Measurements from ENCODE around the gene TCF3. TPM values are rescaled to one million over a fixed set of nuclear protein-coding genes. Genes with fewer than 3 reads are reported as not detected.

TCF3 gene
- total and polyA plus RNA-seq, 10 of the 15 experiments (the other 5 are each of a cell fraction or from before 2014, with no cell fraction given), result 6.7 to 282 (median 70.7) TPM

DNA sequence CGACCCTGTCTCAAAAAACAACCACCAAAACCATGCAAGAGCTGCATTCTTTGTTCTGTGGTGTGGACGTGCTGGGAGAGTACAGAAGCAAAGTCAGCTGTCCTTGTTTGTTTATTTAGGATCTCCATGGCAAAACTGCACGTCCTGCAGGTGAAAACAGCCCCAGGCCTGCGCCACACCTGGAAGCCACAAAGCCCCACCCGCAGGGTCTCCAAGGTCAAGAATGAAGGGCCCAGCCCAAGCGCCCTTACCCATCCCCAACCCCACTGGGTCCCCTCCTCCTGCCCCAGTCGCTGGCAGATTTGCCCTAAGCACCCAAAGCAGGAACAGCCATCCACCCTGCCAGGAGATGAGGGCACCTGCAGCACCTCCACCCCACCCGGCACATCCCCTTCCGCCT lies 70.2 kb downstream of the TCF3 start:
- intact Hi-C loops (cut with micrococcal nuclease; ENCODE audit: unreplicated experiment) (no loop called here), in situ Hi-C loops (cut with MboI) (no loop called here)
- Histone ChIP-seq H3K36me3 (ENCODE audit: control insufficient read depth in 2 of 2, insufficient read depth in 2 of 2, low read length in 1 of 2) (peaks cover 9 to 21% of the 10 kb centered on the region in 2 experiments), H2AFZ (ENCODE audit: control insufficient read depth, low read depth, low read length) (no peak overlapping the region), H3K9me3 (replicated peaks; ENCODE audit: control insufficient read depth, insufficient read depth, low read length) (no peaks in the 10 kb centered on the region), H3K79me2 (ENCODE audit: control insufficient read depth, insufficient read depth, low read length) (peaks cover 9% of the 10 kb centered on the region), H3K27ac (ENCODE audit: control insufficient read depth, insufficient read depth) (no peak overlapping the region), H3K4me3 (no peak overlapping the region), H4K20me1 (ENCODE audit: control insufficient read depth, insufficient read depth) (no peaks in the 10 kb centered on the region), H3K4me2 (ENCODE audit: control insufficient read depth, insufficient read depth) (no peak overlapping the region), H3K27me3 (replicated peaks in 1 of 2; ENCODE audit: control insufficient read depth in 2 of 2, insufficient read depth in 2 of 2, low read length in 1 of 2) (no peaks in the 10 kb centered on the region), H3K9ac (ENCODE audit: control insufficient read depth, insufficient read depth, low read length) (no peak overlapping the region), H3K4me1 (ENCODE audit: control insufficient read depth, insufficient read depth, low read length) (no peaks in the 10 kb centered on the region)
- 89% methylated on average over 7 of the region's 9 CpGs for WGBS (ENCODE audit: insufficient coverage, insufficient replicate concordance, low lambda C conversion rate, missing lambda C conversion rate)
- no peak for DNase-seq (ENCODE audit: low read depth, low spot score)
- no peak for FAIRE-seq
- ChIA-PET POLR2A (interaction anchor here (0.9 kb wide), 1 partner anchor 9 kb away, joined by 3 read pairs; no protein-coding TSS in a partner anchor), RAD21 (ENCODE audit: unreplicated experiment) (no interaction called here), CTCF (no interaction called here), SMC1A (ENCODE audit: uncharacterized antibody, unreplicated experiment) (no interaction called here)
- ATAC-seq, result no peak
- no TSS peak for BruUV-seq (replicated peaks)
- TF ChIP-seq TCF7 (IDR thresholded peaks at IDR 0.05; ENCODE audit: borderline replicate concordance), result no peak
- TF ChIP-seq, protein P1, sequence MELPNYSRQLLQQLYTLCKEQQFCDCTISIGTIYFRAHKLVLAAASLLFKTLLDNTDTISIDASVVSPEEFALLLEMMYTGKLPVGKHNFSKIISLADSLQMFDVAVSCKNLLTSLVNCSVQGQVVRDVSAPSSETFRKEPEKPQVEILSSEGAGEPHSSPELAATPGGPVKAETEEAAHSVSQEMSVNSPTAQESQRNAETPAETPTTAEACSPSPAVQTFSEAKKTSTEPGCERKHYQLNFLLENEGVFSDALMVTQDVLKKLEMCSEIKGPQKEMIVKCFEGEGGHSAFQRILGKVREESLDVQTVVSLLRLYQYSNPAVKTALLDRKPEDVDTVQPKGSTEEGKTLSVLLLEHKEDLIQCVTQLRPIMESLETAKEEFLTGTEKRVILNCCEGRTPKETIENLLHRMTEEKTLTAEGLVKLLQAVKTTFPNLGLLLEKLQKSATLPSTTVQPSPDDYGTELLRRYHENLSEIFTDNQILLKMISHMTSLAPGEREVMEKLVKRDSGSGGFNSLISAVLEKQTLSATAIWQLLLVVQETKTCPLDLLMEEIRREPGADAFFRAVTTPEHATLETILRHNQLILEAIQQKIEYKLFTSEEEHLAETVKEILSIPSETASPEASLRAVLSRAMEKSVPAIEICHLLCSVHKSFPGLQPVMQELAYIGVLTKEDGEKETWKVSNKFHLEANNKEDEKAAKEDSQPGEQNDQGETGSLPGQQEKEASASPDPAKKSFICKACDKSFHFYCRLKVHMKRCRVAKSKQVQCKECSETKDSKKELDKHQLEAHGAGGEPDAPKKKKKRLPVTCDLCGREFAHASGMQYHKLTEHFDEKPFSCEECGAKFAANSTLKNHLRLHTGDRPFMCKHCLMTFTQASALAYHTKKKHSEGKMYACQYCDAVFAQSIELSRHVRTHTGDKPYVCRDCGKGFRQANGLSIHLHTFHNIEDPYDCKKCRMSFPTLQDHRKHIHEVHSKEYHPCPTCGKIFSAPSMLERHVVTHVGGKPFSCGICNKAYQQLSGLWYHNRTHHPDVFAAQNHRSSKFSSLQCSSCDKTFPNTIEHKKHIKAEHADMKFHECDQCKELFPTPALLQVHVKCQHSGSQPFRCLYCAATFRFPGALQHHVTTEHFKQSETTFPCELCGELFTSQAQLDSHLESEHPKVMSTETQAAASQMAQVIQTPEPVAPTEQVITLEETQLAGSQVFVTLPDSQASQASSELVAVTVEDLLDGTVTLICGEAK (IDR thresholded peaks at IDR 0.05; ENCODE audit: borderline replicate concordance), result no peak
- TF ChIP-seq, protein P2, sequence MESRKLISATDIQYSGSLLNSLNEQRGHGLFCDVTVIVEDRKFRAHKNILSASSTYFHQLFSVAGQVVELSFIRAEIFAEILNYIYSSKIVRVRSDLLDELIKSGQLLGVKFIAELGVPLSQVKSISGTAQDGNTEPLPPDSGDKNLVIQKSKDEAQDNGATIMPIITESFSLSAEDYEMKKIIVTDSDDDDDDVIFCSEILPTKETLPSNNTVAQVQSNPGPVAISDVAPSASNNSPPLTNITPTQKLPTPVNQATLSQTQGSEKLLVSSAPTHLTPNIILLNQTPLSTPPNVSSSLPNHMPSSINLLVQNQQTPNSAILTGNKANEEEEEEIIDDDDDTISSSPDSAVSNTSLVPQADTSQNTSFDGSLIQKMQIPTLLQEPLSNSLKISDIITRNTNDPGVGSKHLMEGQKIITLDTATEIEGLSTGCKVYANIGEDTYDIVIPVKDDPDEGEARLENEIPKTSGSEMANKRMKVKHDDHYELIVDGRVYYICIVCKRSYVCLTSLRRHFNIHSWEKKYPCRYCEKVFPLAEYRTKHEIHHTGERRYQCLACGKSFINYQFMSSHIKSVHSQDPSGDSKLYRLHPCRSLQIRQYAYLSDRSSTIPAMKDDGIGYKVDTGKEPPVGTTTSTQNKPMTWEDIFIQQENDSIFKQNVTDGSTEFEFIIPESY (IDR thresholded peaks at IDR 0.05), result no peak
- TF ChIP-seq MYC (IDR thresholded peaks at IDR 0.05; ENCODE audit: insufficient read depth, insufficient read length, insufficient replicate concordance, low read length, severe bottlenecking), result no peak
- no peak for TF ChIP-seq ASH2L (IDR thresholded peaks at IDR 0.05; ENCODE audit: borderline replicate concordance, low read depth)
- TF ChIP-seq CBX3 (IDR thresholded peaks at IDR 0.05; ENCODE audit: borderline replicate concordance, low read depth), result no peak
- TF ChIP-seq RBBP5 (conservative IDR thresholded peaks at IDR 0.05), result no peak
- no peak for TF ChIP-seq CREB1 (IDR thresholded peaks at IDR 0.05; ENCODE audit: low read depth)
- TF ChIP-seq NR2C1 (IDR thresholded peaks at IDR 0.05), result no peak
- TF ChIP-seq BCL11A (IDR thresholded peaks at IDR 0.05; ENCODE audit: low read depth, low read length), result no peak
- no peak for TF ChIP-seq HDAC2 (IDR thresholded peaks at IDR 0.05)
- TF ChIP-seq, protein P3, sequence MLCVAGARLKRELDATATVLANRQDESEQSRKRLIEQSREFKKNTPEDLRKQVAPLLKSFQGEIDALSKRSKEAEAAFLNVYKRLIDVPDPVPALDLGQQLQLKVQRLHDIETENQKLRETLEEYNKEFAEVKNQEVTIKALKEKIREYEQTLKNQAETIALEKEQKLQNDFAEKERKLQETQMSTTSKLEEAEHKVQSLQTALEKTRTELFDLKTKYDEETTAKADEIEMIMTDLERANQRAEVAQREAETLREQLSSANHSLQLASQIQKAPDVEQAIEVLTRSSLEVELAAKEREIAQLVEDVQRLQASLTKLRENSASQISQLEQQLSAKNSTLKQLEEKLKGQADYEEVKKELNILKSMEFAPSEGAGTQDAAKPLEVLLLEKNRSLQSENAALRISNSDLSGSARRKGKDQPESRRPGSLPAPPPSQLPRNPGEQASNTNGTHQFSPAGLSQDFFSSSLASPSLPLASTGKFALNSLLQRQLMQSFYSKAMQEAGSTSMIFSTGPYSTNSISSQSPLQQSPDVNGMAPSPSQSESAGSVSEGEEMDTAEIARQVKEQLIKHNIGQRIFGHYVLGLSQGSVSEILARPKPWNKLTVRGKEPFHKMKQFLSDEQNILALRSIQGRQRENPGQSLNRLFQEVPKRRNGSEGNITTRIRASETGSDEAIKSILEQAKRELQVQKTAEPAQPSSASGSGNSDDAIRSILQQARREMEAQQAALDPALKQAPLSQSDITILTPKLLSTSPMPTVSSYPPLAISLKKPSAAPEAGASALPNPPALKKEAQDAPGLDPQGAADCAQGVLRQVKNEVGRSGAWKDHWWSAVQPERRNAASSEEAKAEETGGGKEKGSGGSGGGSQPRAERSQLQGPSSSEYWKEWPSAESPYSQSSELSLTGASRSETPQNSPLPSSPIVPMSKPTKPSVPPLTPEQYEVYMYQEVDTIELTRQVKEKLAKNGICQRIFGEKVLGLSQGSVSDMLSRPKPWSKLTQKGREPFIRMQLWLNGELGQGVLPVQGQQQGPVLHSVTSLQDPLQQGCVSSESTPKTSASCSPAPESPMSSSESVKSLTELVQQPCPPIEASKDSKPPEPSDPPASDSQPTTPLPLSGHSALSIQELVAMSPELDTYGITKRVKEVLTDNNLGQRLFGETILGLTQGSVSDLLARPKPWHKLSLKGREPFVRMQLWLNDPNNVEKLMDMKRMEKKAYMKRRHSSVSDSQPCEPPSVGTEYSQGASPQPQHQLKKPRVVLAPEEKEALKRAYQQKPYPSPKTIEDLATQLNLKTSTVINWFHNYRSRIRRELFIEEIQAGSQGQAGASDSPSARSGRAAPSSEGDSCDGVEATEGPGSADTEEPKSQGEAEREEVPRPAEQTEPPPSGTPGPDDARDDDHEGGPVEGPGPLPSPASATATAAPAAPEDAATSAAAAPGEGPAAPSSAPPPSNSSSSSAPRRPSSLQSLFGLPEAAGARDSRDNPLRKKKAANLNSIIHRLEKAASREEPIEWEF (IDR thresholded peaks at IDR 0.05; ENCODE audit: insufficient replicate concordance, low read depth, low read length), result no peak
- no peak for TF ChIP-seq ZNF384 (IDR thresholded peaks at IDR 0.05; ENCODE audit: borderline replicate concordance, low read depth, low read length)
- TF ChIP-seq SIN3A (IDR thresholded peaks at IDR 0.05; ENCODE audit: low read depth, low read length), result no peak
- no peak for TF ChIP-seq FOS (IDR thresholded peaks at IDR 0.05; ENCODE audit: borderline replicate concordance, extremely low read depth, insufficient read length)

Data from GM12878 (cell line).